K562 (cell line): Measurements from ENCODE around the gene GPR89A. TPM values are rescaled to one million over a fixed set of nuclear protein-coding genes. Genes with fewer than 3 reads are reported as not detected.
A peak's percentile ranks its signal among the peaks of the same experiment; 100 is the strongest.
"Not testable (repeated sequence)": the region's sequence is repeated elsewhere in the genome, so short reads cannot be mapped to it uniquely, and the experiment has no call there.

Experiments used
- ATAC-seq: fragments of 200-7000 bp; cut with Tn5 transposase; 3 replicates; pipeline ENCODE4 v1.9.1; 2020; ENCODE audit warnings: moderate library complexity
- BruUV-seq: library from RNA; stranded (reverse); fragments of 400-500 nt; replicated peaks from 2 replicates; lab custom pipeline; 2021; lab: Mats Ljungman, UMichigan
- CTCF ChIA-PET: fragments of 300-600 bp; formaldehyde crosslinking; extraction: SDS; loops from one replicate; lab custom pipeline; 2021; ENCODE audit warnings: low intra/inter-chr PET ratio; lab: Yijun Ruan, JAX
- POLR2A ChIA-PET: fragments of 300-600, 350-650 bp; sonication (Branson Sonifier 250); formaldehyde crosslinking; extraction: SDS; loops from one replicate; lab custom pipeline; 2021; ENCODE audit warnings: antibody characterized with exemption, inconsistent platforms; lab: Yijun Ruan, JAX
- DNase-seq, 4 experiments: peaks; one replicate each; pipeline versions ENCODE4 v3.0.0 to v3.0.0-alpha.2; 2011 to 2018; ENCODE audit warnings: low spot score in 3 of 4, mixed read lengths in 3 of 4; ENCODE audit errors: extremely low read depth in 1 of 4
- FAIRE-seq: peaks from 2 replicates; lab custom pipeline; 2011; peaks lifted over from hg19 to GRCh38; lab: Jason Lieb, UNC
- H2AFZ ChIP-seq: 2 replicates; pipeline ENCODE4 v1.6.0; 2011; ENCODE audit warnings: low read depth, low read length, control low read depth, inconsistent platforms
- H3K27ac ChIP-seq: fragments of 200-600 bp; 3 replicates; pipeline ENCODE4 v1.8.0; 2011; ENCODE audit warnings: low read depth, mild to moderate bottlenecking, control low read depth, inconsistent platforms, low read length, moderate library complexity, mixed read lengths; ENCODE audit errors: extremely low read depth
- H3K27me3 ChIP-seq, 2 experiments: fragments of 300-600 bp in 1 of 2; 2 replicates in 1 of 2; 3 replicates in 1 of 2; pipeline versions ENCODE4 v1.6.0 to v1.8.0; 2011; ENCODE audit warnings: inconsistent platforms in 2 of 2, low read length in 2 of 2, mild to moderate bottlenecking in 1 of 2, mixed read lengths in 1 of 2, moderate library complexity in 1 of 2; ENCODE audit not compliant: control insufficient read depth in 2 of 2, insufficient read depth in 2 of 2
- H3K36me3 ChIP-seq: fragments of 300-600 bp; 3 replicates; pipeline ENCODE4 v1.8.0; 2011; ENCODE audit warnings: mild to moderate bottlenecking, low read length, inconsistent platforms; ENCODE audit not compliant: control insufficient read depth, insufficient read depth
- H3K4me1 ChIP-seq, 2 experiments: fragments of 200-600 bp in 1 of 2; replicated peaks in 1 of 2; 2 replicates in 1 of 2; 3 replicates in 1 of 2; pipeline versions ENCODE4 v1.5.1 to v1.8.0; 2011; ENCODE audit warnings: inconsistent platforms in 2 of 2, low read length in 2 of 2, mild to moderate bottlenecking in 1 of 2, mixed read lengths in 1 of 2, moderate library complexity in 1 of 2; ENCODE audit not compliant: control insufficient read depth in 2 of 2, insufficient read depth in 2 of 2
- H3K4me2 ChIP-seq: 2 replicates; pipeline ENCODE4 v1.6.1; 2011; ENCODE audit warnings: low read length, control low read depth, inconsistent platforms, mixed read lengths; ENCODE audit not compliant: insufficient read depth
- H3K4me3 ChIP-seq: fragments of 200-600 bp; sonication (generic), shearing (Covaris generic); 2 replicates; pipeline ENCODE4 v1.5.1; 2016; ENCODE audit warnings: control low read depth, inconsistent platforms
- H3K79me2 ChIP-seq: fragments of 200-600 bp; 3 replicates; pipeline ENCODE4 v1.8.0; 2011; ENCODE audit warnings: low read length, inconsistent platforms; ENCODE audit not compliant: control insufficient read depth, insufficient read depth
- H3K9ac ChIP-seq, 2 experiments: 2 replicates each; pipeline versions ENCODE4 v1.6.0 to v1.6.1; 2011; ENCODE audit warnings: low read depth in 2 of 2, low read length in 2 of 2, control low read depth in 1 of 2, inconsistent platforms in 1 of 2, mild to moderate bottlenecking in 1 of 2, mixed read lengths in 1 of 2; ENCODE audit not compliant: insufficient read depth in 1 of 2
- H3K9me1 ChIP-seq: one replicate; pipeline ENCODE4 v1.6.0; 2011; ENCODE audit warnings: inconsistent platforms, mild to moderate bottlenecking, low read length, moderate library complexity; ENCODE audit not compliant: control insufficient read depth, insufficient read depth
- H3K9me3 ChIP-seq: replicated peaks from 2 replicates; pipeline ENCODE4 v1.5.1; 2011; ENCODE audit warnings: low read depth, low read length, inconsistent platforms; ENCODE audit not compliant: control insufficient read depth, insufficient read depth
- H4K20me1 ChIP-seq: replicated peaks from 2 replicates; pipeline ENCODE4 v1.6.1; 2011; ENCODE audit warnings: low read length, inconsistent platforms, mixed read lengths; ENCODE audit not compliant: control insufficient read depth, insufficient read depth
- TFE3 ChIP-seq: fragments of 450-650 bp; formaldehyde crosslinking; IDR thresholded peaks from 2 replicates; pipeline ENCODE4 v1.4.0; 2020; ENCODE audit warnings: mild to moderate bottlenecking, mixed read lengths
- ZNF239 ChIP-seq: fragments of 250-450 bp; sonication (Bioruptor Pico); IDR thresholded peaks from 2 replicates; pipeline ENCODE4 v1.4.0; 2020; ENCODE audit warnings: mild to moderate bottlenecking
- WGBS: fragments of 100-300 bp; shearing (Covaris generic); methylation state at CpG from one replicate; pipeline ENCODE4 v1.1.6; 2016; ENCODE audit warnings: low coverage, mixed read lengths; ENCODE audit not compliant: insufficient coverage; ENCODE audit errors: missing lambda C conversion rate; 5-methylcytosine and 5-hydroxymethylcytosine counted together
- in situ Hi-C: fragments of 300-500 bp; cut with MboI; formaldehyde crosslinking; loops from 4 replicates; pipeline ENCODE4 v1.15.0; 2018; ENCODE audit warnings: inconsistent platforms, mixed read lengths
- intact Hi-C: fragments of 100-400 bp; cut with micrococcal nuclease; formaldehyde crosslinking; loops from 2 replicates; pipeline ENCODE4 v1.14.2; 2022
- polyA plus RNA-seq, 8 experiments: library from polyadenylated mRNA; depleted of rRNA in 4 of 8; stranded (reverse) in 5 of 8; unstranded in 3 of 8; fragments of >200 nt; fragmentation: Nextera tagmentation in 2 of 8; fragmentation: Illumina TruSeq in 1 of 8; extraction: Ambion mirVana in 2 of 8; extraction: Trizol in 1 of 8; gene quantifications; 2 replicates each; pipeline versions ENCODE4 v1.2.1 to v1.2.3, GENCODE V29; 2011 to 2014; ENCODE audit warnings: inconsistent platforms in 1 of 8, missing spikeins in 1 of 8
- total RNA-seq, 7 experiments: library from RNA; depleted of rRNA in 6 of 7; stranded (reverse); fragments of >200 nt in 6 of 7; fragmentation: Illumina TruSeq in 2 of 7; extraction: Trizol in 2 of 7; gene quantifications; 2 replicates each; pipeline versions ENCODE4 v1.2.1 to v1.2.3, GENCODE V29; 2011 to 2021; ENCODE audit warnings: low replicate concordance in 1 of 7

Gene GPR89A
- total and polyA plus RNA-seq, 9 of the 15 experiments (the other 6 are each of a cell fraction or from before 2014, with no cell fraction given), result 23.0 to 63.4 (median 37.4) TPM

- CTCF ChIA-PET, in situ Hi-C loops: not testable (repeated sequence)
Observed at GRCh38 chr1:145595421-145595820, 12.4 kb upstream of the GPR89A start.

DNA sequence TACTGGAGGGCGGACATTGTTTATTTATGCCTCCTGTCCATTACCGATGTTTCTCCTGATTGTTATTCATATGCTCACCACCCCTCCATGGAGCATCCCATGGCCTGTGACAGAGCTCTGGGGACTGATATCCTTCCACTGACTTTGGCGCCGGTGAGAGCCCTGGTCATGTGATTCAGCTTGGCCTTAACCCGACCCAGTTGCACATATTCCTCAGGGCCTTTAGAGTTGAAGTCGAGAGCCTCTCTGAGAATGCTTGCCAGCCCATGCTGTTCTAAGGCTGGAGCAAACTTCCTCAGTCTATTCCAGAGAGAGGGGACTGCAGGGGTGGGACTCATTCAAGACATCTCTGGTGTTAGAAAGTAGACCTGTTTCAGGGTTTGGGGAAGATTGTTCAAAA is 11.6 kb upstream of the GPR89A start:
- POLR2A ChIA-PET, ATAC-seq, H3K4me3 ChIP-seq, H3K36me3 ChIP-seq, CTCF ChIA-PET, DNase-seq, BruUV-seq, H4K20me1 ChIP-seq, FAIRE-seq, H3K27ac ChIP-seq, H3K4me2 ChIP-seq, in situ Hi-C loops, H3K9me1 ChIP-seq, H3K27me3 ChIP-seq, H3K79me2 ChIP-seq, H3K9me3 ChIP-seq, H3K9ac ChIP-seq, H3K4me1 ChIP-seq: not testable (repeated sequence)
- peak; percentile 58 for TF ChIP-seq TFE3
- peak; percentile 63; the same call in 1 of the 2 replicates for TF ChIP-seq ZNF239 (CRISPR knock-in tag)
- peak overlapping the region; percentile 33; the same call in 1 of the 2 replicates for H2AFZ ChIP-seq
- intact Hi-C loops, result loop anchor here (5.0 kb wide), 1 partner anchor 126 kb away; no protein-coding TSS in a partner anchor
- 24% methylated on average over 6 of the region's 6 CpGs for WGBS

More at GRCh38 chr1:145595421-145595820, 12.4 kb upstream of the GPR89A start:
- H3K9me3 ChIP-seq, H2AFZ ChIP-seq, H3K27ac ChIP-seq, H3K9me1 ChIP-seq, H3K9ac ChIP-seq, POLR2A ChIA-PET, FAIRE-seq, H3K4me3 ChIP-seq, H3K4me2 ChIP-seq, H4K20me1 ChIP-seq, H3K79me2 ChIP-seq, ATAC-seq, BruUV-seq, DNase-seq, H3K27me3 ChIP-seq, H3K4me1 ChIP-seq, H3K36me3 ChIP-seq: not testable (repeated sequence)
- intact Hi-C loops, result loop anchor here (5.0 kb wide), 1 partner anchor 127 kb away; no protein-coding TSS in a partner anchor

- CTCF ChIA-PET, H3K9me3 ChIP-seq, ATAC-seq, H3K4me2 ChIP-seq, in situ Hi-C loops, H2AFZ ChIP-seq, DNase-seq, H3K4me3 ChIP-seq, H3K4me1 ChIP-seq, H3K9ac ChIP-seq, POLR2A ChIA-PET, H3K36me3 ChIP-seq, FAIRE-seq, H3K9me1 ChIP-seq, H3K27me3 ChIP-seq, H3K27ac ChIP-seq, H4K20me1 ChIP-seq, BruUV-seq, H3K79me2 ChIP-seq: not testable (repeated sequence)
- whole genome bisulfite sequencing, result 70% methylated on average over 5 of the region's 5 CpGs
- intact Hi-C loops, result loop anchor here (5.0 kb wide), 1 partner anchor 123 kb away; no protein-coding TSS in a partner anchor
Observed at GRCh38 chr1:145599426-145599825, 8.4 kb upstream of the GPR89A start.
